ENCODE results near the gene SH3BP2.

The SH3BP2 gene

DNA sequence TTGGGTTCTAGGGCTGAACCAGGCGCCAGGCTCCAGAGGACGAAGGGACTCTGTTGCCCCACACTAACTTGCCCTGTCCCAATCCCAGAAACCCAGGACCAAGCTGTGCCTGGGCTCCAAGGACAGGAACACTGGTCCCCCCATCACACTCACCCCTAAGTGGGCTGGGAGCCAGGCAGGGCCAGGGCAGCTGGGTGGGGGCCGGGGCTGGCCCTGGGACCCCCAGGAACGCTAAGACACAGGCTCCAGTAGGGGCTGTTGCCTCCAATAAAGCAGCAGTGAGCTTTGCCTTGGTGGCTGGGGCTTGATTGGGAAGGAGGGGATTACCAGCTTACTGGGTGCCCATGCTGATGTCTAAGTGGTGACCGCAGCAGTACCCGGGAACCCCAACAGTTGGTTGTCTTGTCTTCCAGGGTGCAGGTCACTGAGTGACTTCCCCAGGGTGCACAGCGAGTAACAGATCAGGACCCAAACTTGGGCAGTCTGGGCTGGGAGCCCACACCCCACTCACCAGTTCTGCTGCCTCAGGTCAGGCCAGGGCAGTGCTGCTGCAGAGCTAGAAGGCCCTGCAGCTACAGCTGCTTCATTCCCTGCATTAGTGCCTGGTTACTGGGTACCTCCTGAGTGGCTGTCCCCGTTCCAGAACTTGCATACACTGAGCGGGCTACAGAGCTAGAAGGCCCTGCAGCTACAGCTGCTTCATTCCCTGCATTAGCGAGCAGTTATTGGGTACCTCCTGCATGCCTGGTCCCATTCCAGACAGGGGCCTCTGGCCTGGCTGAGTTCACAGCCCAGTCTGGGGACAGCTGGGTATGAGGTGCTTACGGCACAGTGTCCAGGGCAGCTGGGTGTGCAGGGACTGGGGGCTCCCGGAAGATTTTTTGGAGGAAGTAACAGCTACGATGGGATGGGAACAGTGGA is 41.4 kb downstream of the SH3BP2 start:
- Mint-ChIP-seq H3K27ac (peak overlapping the region; percentile 71), H3K36me3 (ENCODE audit: low read depth) (peaks cover 6% of the 10 kb centered on the region), H3K4me1 (peaks cover 56% of the 10 kb centered on the region), H3K4me3 (no peak overlapping the region), H3K9me3 (no peaks in the 10 kb centered on the region), H3K27me3 (no peaks in the 10 kb centered on the region)
- ATAC-seq (no peak), DNase-seq (no peak)

- Mint-ChIP-seq H3K36me3 (ENCODE audit: low read depth) (peaks cover 11% of the 10 kb centered on the region), H3K4me1 (peaks cover 62% of the 10 kb centered on the region), H3K27me3 (no peaks in the 10 kb centered on the region), H3K4me3 (no peak overlapping the region), H3K9me3 (peaks cover 5% of the 10 kb centered on the region), H3K27ac (peak overlapping the region; percentile 34)
- no peak for DNase-seq
- no peak for ATAC-seq
Observed at GRCh38 chr4:2835978-2836377, 43.1 kb downstream of the SH3BP2 start.

- ATAC-seq = no peak
- Mint-ChIP-seq H3K27ac (peak overlapping the region; percentile 34), H3K4me3 (no peak overlapping the region), H3K27me3 (no peaks in the 10 kb centered on the region), H3K9me3 (peaks cover 5% of the 10 kb centered on the region), H3K4me1 (peaks cover 65% of the 10 kb centered on the region), H3K36me3 (ENCODE audit: low read depth) (peaks cover 12% of the 10 kb centered on the region)
- DNase-seq = no peak
Observed at GRCh38 chr4:2836391-2836859, 43.5 kb downstream of the SH3BP2 start.

GRCh38 chr4:2837110-2837903 is 44.4 kb downstream of the SH3BP2 start:
- Mint-ChIP-seq H3K4me1 (peaks cover 64% of the 10 kb centered on the region), H3K4me3 (peak overlapping the region; percentile 76), H3K9me3 (peaks cover 5% of the 10 kb centered on the region), H3K27me3 (no peaks in the 10 kb centered on the region), H3K36me3 (ENCODE audit: low read depth) (peaks cover 10% of the 10 kb centered on the region), H3K27ac (peak overlapping the region; percentile 84)
- ATAC-seq = peak; percentile 7
- no peak for DNase-seq

DNA sequence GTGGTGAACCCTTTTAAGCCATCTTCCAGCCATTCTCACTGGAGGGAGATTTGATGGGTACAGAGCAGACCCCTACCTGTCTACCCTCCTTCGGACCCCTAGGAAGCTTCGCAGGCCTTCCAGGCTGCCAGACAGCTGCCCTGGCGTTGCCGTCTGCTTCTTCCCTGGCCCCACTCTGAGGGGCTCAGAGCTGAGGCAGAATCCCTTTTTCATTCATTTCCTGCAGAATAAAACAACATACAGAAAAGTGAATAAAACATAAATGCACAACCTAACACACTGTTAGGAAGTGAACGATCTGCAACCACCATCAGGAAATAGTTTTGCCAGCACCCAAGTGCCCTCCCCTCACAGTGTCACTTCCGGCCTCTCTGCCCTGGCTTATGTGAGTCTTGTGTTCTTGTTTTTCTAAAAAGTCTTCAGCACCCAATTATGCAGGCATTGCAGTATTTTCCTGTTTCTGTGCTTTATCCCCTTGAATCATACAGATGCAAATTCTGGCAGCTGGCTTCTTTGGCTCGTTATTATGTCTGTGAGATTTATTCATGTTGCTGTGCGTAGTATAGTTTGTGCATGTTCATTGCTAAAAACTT is 45.1 kb downstream of the SH3BP2 start:
- H3K27ac Mint-ChIP-seq = peak overlapping the region; percentile 84
- H3K9me3 Mint-ChIP-seq = peaks cover 5% of the 10 kb centered on the region
- H3K4me3 Mint-ChIP-seq = peak overlapping the region; percentile 76
- peak; percentile 64 for DNase-seq
- no peaks in the 10 kb centered on the region for H3K27me3 Mint-ChIP-seq
- ATAC-seq = peak; percentile 84
- H3K4me1 Mint-ChIP-seq = peaks cover 66% of the 10 kb centered on the region
- H3K36me3 Mint-ChIP-seq (ENCODE audit: low read depth) = peaks cover 10% of the 10 kb centered on the region

DNA sequence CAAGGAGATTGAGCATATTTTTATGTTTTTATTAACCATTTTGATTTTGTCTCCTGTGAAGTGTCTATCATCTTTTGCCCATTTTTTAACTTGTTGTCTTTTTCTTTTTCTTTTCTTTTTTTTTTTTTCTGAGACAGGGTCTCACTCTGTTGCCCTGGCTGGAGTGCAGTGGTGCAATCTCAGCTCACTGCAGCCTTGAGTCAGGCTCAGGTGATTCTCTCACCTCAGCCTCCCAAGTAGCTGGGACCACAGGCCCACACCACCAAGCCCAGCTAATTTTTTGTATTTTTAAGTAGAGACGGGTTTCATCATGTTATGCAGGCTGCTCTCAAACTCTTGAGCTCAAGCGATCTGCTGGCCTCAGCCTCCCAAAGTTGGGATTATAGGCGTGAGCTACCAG is 46.2 kb downstream of the SH3BP2 start:
- Mint-ChIP-seq H3K4me1 (peaks cover 65% of the 10 kb centered on the region), H3K27me3 (no peaks in the 10 kb centered on the region), H3K36me3 (ENCODE audit: low read depth) (peaks cover 10% of the 10 kb centered on the region), H3K9me3 (peaks cover 5% of the 10 kb centered on the region), H3K27ac (peak overlapping the region; percentile 84), H3K4me3 (peak overlapping the region; percentile 76)
- DNase-seq = no peak
- ATAC-seq = no peak

GRCh38 chr4:2842687-2843262 is 49.9 kb downstream of the SH3BP2 start:
- Mint-ChIP-seq H3K27me3 (no peaks in the 10 kb centered on the region), H3K4me3 (peak overlapping the region; percentile 78), H3K4me1 (peaks cover 63% of the 10 kb centered on the region), H3K27ac (peak overlapping the region; percentile 36), H3K9me3 (peaks cover 5% of the 10 kb centered on the region), H3K36me3 (ENCODE audit: low read depth) (peaks cover 8% of the 10 kb centered on the region)
- ATAC-seq (no peak), DNase-seq (no peak)

DNA sequence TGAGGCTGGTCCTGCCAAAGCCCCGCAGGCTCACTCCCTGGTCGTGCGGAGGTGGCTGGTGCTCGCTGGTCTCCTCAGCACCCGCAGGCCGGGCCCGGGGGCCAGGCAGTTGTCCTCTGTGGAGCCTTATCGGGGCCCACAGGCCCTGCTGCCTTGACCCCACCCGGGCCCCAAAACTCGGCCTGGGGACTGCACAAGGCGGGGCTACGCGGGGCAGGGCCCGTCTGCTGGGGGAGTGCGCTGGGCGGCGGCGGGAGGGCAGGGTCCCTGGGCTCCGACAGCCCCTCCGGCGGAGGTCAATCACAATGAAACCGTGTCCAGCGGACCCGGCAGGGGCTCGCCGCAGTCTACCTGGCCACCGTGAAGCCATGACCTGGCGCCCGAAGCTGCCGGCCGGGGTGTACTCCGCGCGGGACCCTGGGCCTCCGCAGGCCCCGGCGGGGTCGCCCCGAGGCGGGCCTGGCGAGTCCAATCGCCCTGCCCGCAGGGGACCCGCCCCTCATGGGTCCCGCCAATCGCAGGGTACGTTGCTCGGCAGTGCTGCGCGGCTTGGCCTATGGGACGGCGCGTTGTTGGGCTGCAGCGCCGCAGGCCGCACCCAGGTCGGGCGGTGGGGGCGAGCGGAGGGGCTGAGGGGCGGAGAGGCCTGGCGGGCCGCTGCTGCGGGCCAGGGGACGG is 50.5 kb downstream of the SH3BP2 start, which contains the start of gene ADD1:
TSS of gene ADD1 (plus strand) at position 582 of the 678 bp plus-strand sequence. CDS start 32,072 bp downstream, outside the sequence.
- ATAC-seq (peak; percentile 98), DNase-seq (peak; percentile 95)
- Mint-ChIP-seq H3K36me3 (ENCODE audit: low read depth) (peaks cover 8% of the 10 kb centered on the region), H3K4me3 (peak within 1 kb of the TSS; percentile 87), H3K27me3 (no peaks in the 10 kb centered on the region), H3K9me3 (peaks cover 5% of the 10 kb centered on the region), H3K27ac (peak within 1 kb of the TSS; percentile 80), H3K4me1 (peaks cover 61% of the 10 kb centered on the region)

GRCh38 chr4:2843941-2844584 is 51.2 kb downstream of the SH3BP2 start:
- ATAC-seq (no peak), DNase-seq (peak; percentile 18)
- peak overlapping the region; percentile 80 for H3K27ac Mint-ChIP-seq
- H3K36me3 Mint-ChIP-seq (ENCODE audit: low read depth) = peaks cover 8% of the 10 kb centered on the region
- H3K4me1 Mint-ChIP-seq = peaks cover 61% of the 10 kb centered on the region
- peak overlapping the region; percentile 87 for H3K4me3 Mint-ChIP-seq
- H3K9me3 Mint-ChIP-seq = peaks cover 5% of the 10 kb centered on the region
- no peaks in the 10 kb centered on the region for H3K27me3 Mint-ChIP-seq

DNA sequence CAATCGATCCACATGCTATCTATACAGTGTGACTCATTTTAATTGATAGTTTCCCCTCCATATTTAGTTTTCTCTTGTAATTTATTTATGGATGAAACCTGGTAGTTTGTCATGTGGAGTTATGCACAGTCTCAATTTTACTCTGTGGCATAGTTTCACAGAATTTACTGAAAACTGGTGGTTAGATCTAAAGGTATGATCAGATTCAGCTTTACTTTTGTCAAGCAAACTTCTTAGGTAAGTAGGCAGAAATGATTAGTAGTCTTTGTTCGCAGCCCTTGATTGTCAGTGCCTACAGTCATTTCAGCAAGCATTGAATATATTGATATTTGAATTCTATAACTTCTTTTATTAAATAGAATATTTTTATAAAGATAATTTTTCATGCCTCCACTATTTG is 53.3 kb downstream of the SH3BP2 start:
- H3K27ac Mint-ChIP-seq = peak overlapping the region; percentile 80
- H3K4me3 Mint-ChIP-seq = peak overlapping the region; percentile 87
- ATAC-seq (no peak), DNase-seq (no peak)
- H3K9me3 Mint-ChIP-seq = no peaks in the 10 kb centered on the region
- peaks cover 72% of the 10 kb centered on the region for H3K4me1 Mint-ChIP-seq
- H3K27me3 Mint-ChIP-seq = no peaks in the 10 kb centered on the region
- H3K36me3 Mint-ChIP-seq (ENCODE audit: low read depth) = peaks cover 3% of the 10 kb centered on the region

- no peak for ATAC-seq
- Mint-ChIP-seq H3K36me3 (ENCODE audit: low read depth) (peaks cover 3% of the 10 kb centered on the region), H3K4me3 (peak overlapping the region; percentile 24), H3K9me3 (no peaks in the 10 kb centered on the region), H3K4me1 (peaks cover 82% of the 10 kb centered on the region), H3K27ac (peak overlapping the region; percentile 64), H3K27me3 (no peaks in the 10 kb centered on the region)
- no peak for DNase-seq
Observed at GRCh38 chr4:2847302-2847871, 54.5 kb downstream of the SH3BP2 start.

GRCh38 chr4:2848449-2848848 is 55.6 kb downstream of the SH3BP2 start:
- Mint-ChIP-seq H3K4me1 (peaks cover 82% of the 10 kb centered on the region), H3K27ac (no peak overlapping the region), H3K9me3 (no peaks in the 10 kb centered on the region), H3K27me3 (no peaks in the 10 kb centered on the region), H3K4me3 (no peak overlapping the region), H3K36me3 (ENCODE audit: low read depth) (peaks cover 3% of the 10 kb centered on the region)
- DNase-seq = no peak
- no peak for ATAC-seq

All from activated naive CD8-positive, alpha-beta T cell treated with anti-CD3 and anti-CD28 coated beads, Interleukin-2, amount 50 U/mL, for 24 hours (primary cell).